Right kidney (tissue), 1 donor: Measurements from ENCODE around the gene CLCN1.

Experiments used
- DNase-seq: peaks from one replicate; pipeline ENCODE4 v3.0.0-alpha.2; 2016

CLCN1 gene

GRCh38 chr7:143295870-143296269, 20.0 kb upstream of the CLCN1 start:
- no peak for DNase-seq

GRCh38 chr7:143296686-143297085, 19.2 kb upstream of the CLCN1 start:
- no peak for DNase-seq

- DNase-seq = no peak
These were observed 16.6 kb upstream of the CLCN1 start for GRCh38 chr7:143299346-143299745.

GRCh38 chr7:143299840-143300239, 16.1 kb upstream of the CLCN1 start:
- no peak for DNase-seq

GRCh38 chr7:143300959-143301935, 14.7 kb upstream of the CLCN1 start:
- no peak for DNase-seq

- no peak for DNase-seq
These were observed 12.2 kb upstream of the CLCN1 start for GRCh38 chr7:143303733-143304132.

- no peak for DNase-seq
These were observed 11.0 kb upstream of the CLCN1 start for GRCh38 chr7:143304938-143305337.

- DNase-seq = no peak
These were observed 10.4 kb upstream of the CLCN1 start for GRCh38 chr7:143305423-143306070.

GRCh38 chr7:143308632-143309031, 7.3 kb upstream of the CLCN1 start:
- no peak for DNase-seq

- DNase-seq = no peak
These were observed 1.8 kb upstream of the CLCN1 start for GRCh38 chr7:143314127-143314526.

- DNase-seq = no peak
These were observed 581 bp downstream of the CLCN1 start for GRCh38 chr7:143316492-143316891.

GRCh38 chr7:143318661-143319060, 2.8 kb downstream of the CLCN1 start:
- no peak for DNase-seq

- no peak for DNase-seq
These were observed 4.7 kb downstream of the CLCN1 start for GRCh38 chr7:143320620-143321019.

- DNase-seq = no peak
These were observed 5.3 kb downstream of the CLCN1 start for GRCh38 chr7:143321242-143321641.

- DNase-seq = no peak
These were observed 5.8 kb downstream of the CLCN1 start for GRCh38 chr7:143321734-143322133.

- DNase-seq = peak; percentile 28
These were observed 7.1 kb downstream of the CLCN1 start for GRCh38 chr7:143322760-143323633.

- DNase-seq = no peak
These were observed 7.7 kb downstream of the CLCN1 start for GRCh38 chr7:143323653-143324052.

GRCh38 chr7:143325240-143325639, 9.3 kb downstream of the CLCN1 start:
- DNase-seq = no peak

GRCh38 chr7:143327903-143328302, 12.0 kb downstream of the CLCN1 start:
- DNase-seq = no peak

GRCh38 chr7:143329471-143330170, 13.7 kb downstream of the CLCN1 start:
- no peak for DNase-seq

- no peak for DNase-seq
These were observed 15.4 kb downstream of the CLCN1 start for GRCh38 chr7:143331179-143331801.

- no peak for DNase-seq
These were observed 18.3 kb downstream of the CLCN1 start for GRCh38 chr7:143334244-143334643.
